Astrocyte (in vitro differentiated cells and primary cell): ENCODE results near the gene CDS1. TPM values are rescaled to one million over a fixed set of nuclear protein-coding genes. Genes with fewer than 3 reads are reported as not detected.

Experiments
- DNase-seq: peaks from one replicate; pipeline ENCODE4 v3.0.0-alpha.2; 2010; ENCODE audit warnings: low read depth
- FAIRE-seq: peaks from 2 replicates; lab custom pipeline; 2011; peaks lifted over from hg19 to GRCh38; lab: Jason Lieb, UNC
- H2AFZ ChIP-seq: 2 replicates; pipeline ENCODE4 v1.6.0; 2012; ENCODE audit warnings: low read depth, low read length, inconsistent platforms
- H3K27ac ChIP-seq: 2 replicates; pipeline ENCODE4 v1.5.1; 2011; ENCODE audit warnings: low read depth, low read length, inconsistent platforms
- H3K27me3 ChIP-seq: 2 replicates; pipeline ENCODE4 v1.6.0; 2011; ENCODE audit warnings: low read length, inconsistent platforms; ENCODE audit not compliant: insufficient read depth
- H3K36me3 ChIP-seq: 2 replicates; pipeline ENCODE4 v1.5.1; 2011; ENCODE audit warnings: low read length, inconsistent platforms; ENCODE audit not compliant: insufficient read depth
- H3K4me1 ChIP-seq: 2 replicates; pipeline ENCODE4 v1.5.1; 2011; ENCODE audit warnings: low read length, inconsistent platforms; ENCODE audit not compliant: insufficient read depth
- H3K4me2 ChIP-seq: 2 replicates; pipeline ENCODE4 v1.6.0; 2012; ENCODE audit warnings: low read length, inconsistent platforms
- H3K4me3 ChIP-seq: 2 replicates; pipeline ENCODE4 v1.5.1; 2011; ENCODE audit warnings: low read depth, mild to moderate bottlenecking, low read length, inconsistent platforms; ENCODE audit not compliant: insufficient read depth
- H3K79me2 ChIP-seq: 2 replicates; pipeline ENCODE4 v1.6.0; 2012; ENCODE audit warnings: mild to moderate bottlenecking, low read length, inconsistent platforms; ENCODE audit not compliant: insufficient read depth
- H3K9ac ChIP-seq: 2 replicates; pipeline ENCODE4 v1.6.0; 2012; ENCODE audit warnings: mild to moderate bottlenecking, low read length, inconsistent platforms
- H3K9me3 ChIP-seq: 2 replicates; pipeline ENCODE4 v1.5.1; 2012; ENCODE audit warnings: low read depth, mild to moderate bottlenecking, low read length, inconsistent platforms; ENCODE audit not compliant: insufficient read depth
- H4K20me1 ChIP-seq: 2 replicates; pipeline ENCODE4 v1.6.0; 2012; ENCODE audit warnings: low read length, inconsistent platforms; ENCODE audit not compliant: insufficient read depth
- H3K27ac Mint-ChIP-seq: one replicate; pipeline ENCODE4 v1.8.0; 2021; ENCODE audit warnings: mild to moderate bottlenecking, mixed read lengths; ENCODE audit not compliant: unreplicated experiment
- H3K27me3 Mint-ChIP-seq: one replicate; pipeline ENCODE4 v1.8.0; 2021; ENCODE audit warnings: low read depth, mixed read lengths; ENCODE audit not compliant: unreplicated experiment
- H3K36me3 Mint-ChIP-seq: one replicate; pipeline ENCODE4 v1.8.0; 2021; ENCODE audit warnings: low read depth, mixed read lengths; ENCODE audit not compliant: unreplicated experiment
- H3K4me1 Mint-ChIP-seq: one replicate; pipeline ENCODE4 v1.8.0; 2021; ENCODE audit warnings: low read depth, mixed read lengths; ENCODE audit not compliant: unreplicated experiment
- H3K4me3 Mint-ChIP-seq: one replicate; pipeline ENCODE4 v1.8.0; 2021; ENCODE audit warnings: mild to moderate bottlenecking, moderate library complexity, mixed read lengths; ENCODE audit not compliant: unreplicated experiment
- H3K9me3 Mint-ChIP-seq: one replicate; pipeline ENCODE4 v1.8.0; 2021; ENCODE audit warnings: mild to moderate bottlenecking, mixed read lengths; ENCODE audit not compliant: unreplicated experiment
- CTCF ChIP-seq: IDR thresholded peaks from 2 replicates; pipeline ENCODE4 v1.5.1; 2011; ENCODE audit warnings: low read depth, mild to moderate bottlenecking, inconsistent platforms, low read length, moderate library complexity; ENCODE audit not compliant: insufficient read depth
- EZH2 ChIP-seq: IDR thresholded peaks from 2 replicates; pipeline ENCODE4 v1.6.1; 2012; ENCODE audit warnings: mild to moderate bottlenecking, low read length, inconsistent platforms; ENCODE audit not compliant: insufficient read depth
- total RNA-seq: library from RNA; stranded (reverse); gene quantifications from 2 replicates; pipeline ENCODE4 v1.2.1, GENCODE V29; 2021

Gene CDS1
- total RNA-seq, 1 donor from 2014 or later, result 5.7 TPM

- H3K27me3 ChIP-seq, result no peaks in the 10 kb centered on the region
- Mint-ChIP-seq H3K27ac (no peak overlapping the region), H3K4me1 (no peaks in the 10 kb centered on the region), H3K36me3 (peaks cover 23% of the 10 kb centered on the region), H3K9me3 (peaks cover 3% of the 10 kb centered on the region), H3K4me3 (no peak overlapping the region), H3K27me3 (no peaks in the 10 kb centered on the region)
- FAIRE-seq, result no peak
- H3K9me3 ChIP-seq, result no peaks in the 10 kb centered on the region
- H4K20me1 ChIP-seq, result no peaks in the 10 kb centered on the region
- DNase-seq, result no peak
- no peak overlapping the region for H3K4me3 ChIP-seq
- H2AFZ ChIP-seq, result no peak overlapping the region
- no peaks in the 10 kb centered on the region for H3K79me2 ChIP-seq
- peaks cover 15% of the 10 kb centered on the region for H3K36me3 ChIP-seq
- no peak overlapping the region for H3K4me2 ChIP-seq
- no peak overlapping the region for H3K27ac ChIP-seq
- no peaks in the 10 kb centered on the region for H3K4me1 ChIP-seq
- no peak overlapping the region for H3K9ac ChIP-seq
- TF ChIP-seq CTCF (no peak), EZH2 (no peak)
These were observed 83.5 kb downstream of the CDS1 start for GRCh38 chr4:84666439-84666838.

GRCh38 chr4:84669201-84669600, 86.3 kb downstream of the CDS1 start:
- Mint-ChIP-seq H3K27me3 (no peaks in the 10 kb centered on the region), H3K27ac (no peak overlapping the region), H3K4me1 (peaks cover 14% of the 10 kb centered on the region), H3K9me3 (peaks cover 3% of the 10 kb centered on the region), H3K36me3 (peaks cover 31% of the 10 kb centered on the region), H3K4me3 (no peak overlapping the region)
- TF ChIP-seq EZH2 (no peak), CTCF (no peak)
- Histone ChIP-seq H3K27ac (no peak overlapping the region), H3K9me3 (no peaks in the 10 kb centered on the region), H3K79me2 (no peaks in the 10 kb centered on the region), H2AFZ (no peak overlapping the region), H3K27me3 (no peaks in the 10 kb centered on the region), H3K4me1 (peaks cover 15% of the 10 kb centered on the region), H3K4me3 (no peak overlapping the region), H4K20me1 (no peaks in the 10 kb centered on the region), H3K36me3 (peaks cover 26% of the 10 kb centered on the region), H3K4me2 (no peak overlapping the region), H3K9ac (no peak overlapping the region)
- DNase-seq (no peak), FAIRE-seq (no peak)

- H3K36me3 ChIP-seq, result peaks cover 37% of the 10 kb centered on the region
- H3K27me3 Mint-ChIP-seq, result no peaks in the 10 kb centered on the region
- no peak for DNase-seq
These were observed 89.2 kb downstream of the CDS1 start for GRCh38 chr4:84672177-84672576.

More at GRCh38 chr4:84672177-84672576, 89.2 kb downstream of the CDS1 start:
- H3K4me1 ChIP-seq, result peaks cover 15% of the 10 kb centered on the region
- no peaks in the 10 kb centered on the region for H4K20me1 ChIP-seq
- no peak overlapping the region for H3K9ac ChIP-seq
- no peak overlapping the region for H3K4me3 Mint-ChIP-seq
- H3K4me2 ChIP-seq, result no peak overlapping the region
- H3K9me3 ChIP-seq, result no peaks in the 10 kb centered on the region
- H3K9me3 Mint-ChIP-seq, result no peaks in the 10 kb centered on the region
- no peak overlapping the region for H3K4me3 ChIP-seq
- TF ChIP-seq EZH2, result no peak
- no peak for TF ChIP-seq CTCF
- no peak overlapping the region for H3K27ac Mint-ChIP-seq
- H3K4me1 Mint-ChIP-seq, result peaks cover 14% of the 10 kb centered on the region
- H3K27ac ChIP-seq, result no peak overlapping the region
- H3K36me3 Mint-ChIP-seq, result peaks cover 15% of the 10 kb centered on the region
- no peak for FAIRE-seq
- no peaks in the 10 kb centered on the region for H3K27me3 ChIP-seq
- no peak overlapping the region for H2AFZ ChIP-seq
- H3K79me2 ChIP-seq, result no peaks in the 10 kb centered on the region
